Fibroblast of villous mesenchyme (primary cell): Measurements from ENCODE around the gene PRKAB1. TPM values are rescaled to one million over a fixed set of nuclear protein-coding genes. Genes with fewer than 3 reads are reported as not detected.
A peak's percentile ranks its signal among the peaks of the same experiment; 100 is the strongest.

Experiments
- DNase-seq: peaks from one replicate; pipeline ENCODE4 v3.0.0-alpha.2; 2010; ENCODE audit warnings: low read depth
- H3K4me3 ChIP-seq: 2 replicates; pipeline ENCODE4 v1.5.1; 2011; ENCODE audit warnings: low read depth, mild to moderate bottlenecking, low read length
- CTCF ChIP-seq: IDR thresholded peaks from 2 replicates; pipeline ENCODE4 v1.5.1; 2012; ENCODE audit warnings: low read depth, mild to moderate bottlenecking, low read length; ENCODE audit not compliant: insufficient read depth
- total RNA-seq: library from RNA; depleted of rRNA; stranded (reverse); fragments of >200 nt; gene quantifications from 2 replicates; pipeline ENCODE4 v1.2.3, GENCODE V29; 2012

The PRKAB1 gene
- total RNA-seq, 1 donor: 16.0 TPM

DNA sequence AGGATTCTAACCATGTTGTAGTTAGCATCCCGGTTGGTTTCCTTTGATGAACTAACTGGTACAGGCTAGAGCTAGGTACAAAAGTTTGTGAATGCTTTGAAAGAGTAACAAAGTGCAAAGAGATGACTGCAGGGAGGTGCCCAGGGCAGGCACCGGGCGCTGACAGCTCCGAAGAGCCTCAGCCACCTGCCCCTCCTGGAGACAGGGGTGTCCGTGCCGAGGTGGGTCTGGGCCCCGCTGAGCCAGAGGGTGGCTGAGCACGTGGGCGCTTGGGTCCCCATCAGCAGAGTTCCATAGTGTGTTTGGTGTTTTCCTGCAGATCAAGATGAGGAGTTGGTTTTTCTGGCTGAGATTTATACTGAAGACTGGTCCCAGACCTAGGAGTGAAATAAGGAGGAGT is 19.9 kb downstream of the PRKAB1 start:
- TF ChIP-seq CTCF: no peak
- DNase-seq: no peak
- H3K4me3 ChIP-seq: no peak overlapping the region

GRCh38 chr12:119689935-119690500 is 22.1 kb downstream of the PRKAB1 start:
- no peak for DNase-seq
- no peak for TF ChIP-seq CTCF
- no peak overlapping the region for H3K4me3 ChIP-seq

DNA sequence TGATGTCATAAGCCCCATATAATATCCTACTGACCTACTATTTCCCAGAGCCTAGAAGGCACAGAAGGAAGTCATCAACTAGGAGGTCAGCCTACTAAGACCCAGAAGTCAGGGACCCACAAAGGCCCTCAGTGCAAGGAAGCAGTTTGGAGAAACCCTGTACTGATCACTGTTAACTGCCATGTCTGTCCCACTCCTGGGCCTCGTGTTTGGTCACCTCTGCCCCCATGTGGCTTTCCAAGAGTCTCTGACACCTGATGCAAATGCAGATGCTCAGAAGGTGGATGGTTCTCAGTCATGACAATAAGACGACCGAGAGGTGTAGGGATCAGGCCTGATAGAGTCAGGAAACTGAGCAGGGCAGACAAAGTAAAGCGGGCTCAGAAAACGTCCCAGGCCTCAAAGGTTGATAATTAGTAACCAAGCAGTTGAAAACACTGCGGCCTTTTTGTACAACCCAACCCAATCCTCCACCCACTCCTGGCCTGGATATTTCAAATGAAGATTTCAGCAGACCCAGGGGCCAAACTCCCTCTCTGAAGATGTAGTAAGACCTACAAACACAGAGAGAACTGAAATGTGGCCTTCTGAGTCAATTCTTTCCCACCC is 23.4 kb downstream of the PRKAB1 start:
- H3K4me3 ChIP-seq: no peak overlapping the region
- no peak for TF ChIP-seq CTCF
- DNase-seq: no peak

GRCh38 chr12:119692410-119692809 is 24.5 kb downstream of the PRKAB1 start:
- no peak for TF ChIP-seq CTCF
- DNase-seq: no peak
- H3K4me3 ChIP-seq: no peak overlapping the region

DNA sequence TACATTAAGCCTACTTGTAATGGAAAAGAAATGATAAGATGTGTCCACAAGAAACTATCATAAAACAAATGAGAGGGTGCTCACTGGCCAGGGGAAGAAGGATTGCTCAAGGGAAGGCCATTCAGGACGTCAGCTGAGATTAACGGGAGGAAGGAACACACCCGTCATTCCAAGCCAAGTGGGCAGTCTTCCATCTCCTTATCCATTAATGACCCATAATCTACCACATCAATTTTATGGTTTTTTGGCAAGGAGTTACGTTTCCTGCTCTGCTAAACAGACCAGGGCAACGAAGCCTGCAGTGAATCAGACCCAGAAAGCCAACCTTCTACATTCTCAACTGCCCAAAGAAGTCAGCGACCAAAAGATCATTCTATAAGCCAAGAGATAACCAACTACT is 25.1 kb downstream of the PRKAB1 start:
- no peak overlapping the region for H3K4me3 ChIP-seq
- DNase-seq: peak; percentile 100
- no peak for TF ChIP-seq CTCF

- TF ChIP-seq CTCF: no peak
- H3K4me3 ChIP-seq: no peak overlapping the region
- DNase-seq: peak; percentile 57
Observed at GRCh38 chr12:119693511-119693910, 25.6 kb downstream of the PRKAB1 start.

DNA sequence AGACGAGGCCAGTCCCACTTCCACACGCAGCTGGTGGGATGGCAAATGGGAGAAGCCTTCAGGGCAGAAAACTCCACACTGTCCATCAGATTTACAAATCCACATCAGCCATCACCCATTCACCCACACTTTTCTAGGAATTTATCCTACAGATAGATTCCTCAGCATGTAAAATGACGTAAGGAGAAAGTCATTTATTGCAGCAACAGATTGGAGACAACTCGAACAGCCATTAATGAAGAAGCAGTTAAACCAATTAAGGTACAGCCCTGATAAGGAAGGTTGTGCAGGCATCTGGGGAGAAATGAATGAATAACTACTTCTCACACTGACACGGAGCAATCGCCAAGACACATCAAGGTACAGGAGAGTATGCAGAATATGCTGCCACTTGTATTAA is 26.2 kb downstream of the PRKAB1 start:
- no peak for TF ChIP-seq CTCF
- no peak overlapping the region for H3K4me3 ChIP-seq
- peak; percentile 76 for DNase-seq
